ENCODE results near the gene CYP4B1. TPM values are rescaled to one million over a fixed set of nuclear protein-coding genes. Genes with fewer than 3 reads are reported as not detected.
"Not testable (repeated sequence)": the region's sequence is repeated elsewhere in the genome, so short reads cannot be mapped to it uniquely, and the experiment has no call there.

CYP4B1 gene
- total RNA-seq, 2 donors from 2014 or later: 3.2 TPM; not detected in 1

- H3K9me3 ChIP-seq (ENCODE audit: control insufficient read depth, low read length, poor library complexity, severe bottlenecking): no peaks in the 10 kb centered on the region
- no peak overlapping the region for H3K27ac Mint-ChIP-seq
- ATAC-seq (no peak), DNase-seq (no peak)
- peaks cover 17% of the 10 kb centered on the region for H3K27me3 Mint-ChIP-seq
- H3K4me1 Mint-ChIP-seq: peaks cover 7% of the 10 kb centered on the region
- no peaks in the 10 kb centered on the region for H3K36me3 Mint-ChIP-seq (ENCODE audit: low read depth)
- no peak overlapping the region for H3K4me3 Mint-ChIP-seq
Observed at GRCh38 chr1:46812996-46813857, 14.4 kb downstream of the CYP4B1 start.

GRCh38 chr1:46813858-46814396 lies 15.1 kb downstream of the CYP4B1 start:
- H3K36me3 Mint-ChIP-seq (ENCODE audit: low read depth): no peaks in the 10 kb centered on the region
- no peak overlapping the region for H3K27ac Mint-ChIP-seq
- DNase-seq (no peak), ATAC-seq (no peak)
- H3K4me1 Mint-ChIP-seq: peaks cover 7% of the 10 kb centered on the region
- no peak overlapping the region for H3K4me3 Mint-ChIP-seq
- no peaks in the 10 kb centered on the region for H3K9me3 ChIP-seq (ENCODE audit: control insufficient read depth, low read length, poor library complexity, severe bottlenecking)
- peaks cover 21% of the 10 kb centered on the region for H3K27me3 Mint-ChIP-seq

- no peak for ATAC-seq
Observed at GRCh38 chr1:46815133-46815532, 16.3 kb downstream of the CYP4B1 start.

GRCh38 chr1:46816930-46817329 lies 18.1 kb downstream of the CYP4B1 start:
- Mint-ChIP-seq H3K4me3 (no peak overlapping the region), H3K27me3 (peaks cover 25% of the 10 kb centered on the region), H3K4me1 (no peaks in the 10 kb centered on the region), H3K27ac (no peak overlapping the region), H3K36me3 (ENCODE audit: low read depth) (no peaks in the 10 kb centered on the region)
- no peaks in the 10 kb centered on the region for H3K9me3 ChIP-seq (ENCODE audit: control insufficient read depth, low read length, poor library complexity, severe bottlenecking)
- no peak for DNase-seq
- no peak for ATAC-seq

More at GRCh38 chr1:46815133-46815532, 16.3 kb downstream of the CYP4B1 start:
- no peaks in the 10 kb centered on the region for H3K9me3 ChIP-seq (ENCODE audit: control insufficient read depth, low read length, poor library complexity, severe bottlenecking)
- Mint-ChIP-seq H3K4me1 (peaks cover 7% of the 10 kb centered on the region), H3K27me3 (peaks cover 27% of the 10 kb centered on the region), H3K36me3 (ENCODE audit: low read depth) (no peaks in the 10 kb centered on the region), H3K4me3 (no peak overlapping the region), H3K27ac (no peak overlapping the region)
- no peak for DNase-seq

GRCh38 chr1:46817814-46818213 lies 19.0 kb downstream of the CYP4B1 start:
- no peak for ATAC-seq
- Mint-ChIP-seq H3K27ac (no peak overlapping the region), H3K4me1 (no peaks in the 10 kb centered on the region), H3K4me3 (no peak overlapping the region), H3K27me3 (peaks cover 25% of the 10 kb centered on the region), H3K36me3 (ENCODE audit: low read depth) (no peaks in the 10 kb centered on the region)
- DNase-seq: no peak
- H3K9me3 ChIP-seq (ENCODE audit: control insufficient read depth, low read length, poor library complexity, severe bottlenecking): no peaks in the 10 kb centered on the region

GRCh38 chr1:46818591-46818990 lies 19.7 kb downstream of the CYP4B1 start:
- Mint-ChIP-seq H3K4me1 (no peaks in the 10 kb centered on the region), H3K27me3 (peaks cover 25% of the 10 kb centered on the region), H3K4me3 (no peak overlapping the region), H3K27ac (no peak overlapping the region), H3K36me3 (ENCODE audit: low read depth) (no peaks in the 10 kb centered on the region)
- ATAC-seq (no peak), DNase-seq (no peak)
- H3K9me3 ChIP-seq (ENCODE audit: control insufficient read depth, low read length, poor library complexity, severe bottlenecking): no peaks in the 10 kb centered on the region

- DNase-seq (no peak), ATAC-seq (no peak)
- Mint-ChIP-seq H3K27ac (no peak overlapping the region), H3K4me1 (no peaks in the 10 kb centered on the region), H3K27me3 (peaks cover 19% of the 10 kb centered on the region), H3K36me3 (ENCODE audit: low read depth) (no peaks in the 10 kb centered on the region), H3K4me3 (no peak overlapping the region)
- no peaks in the 10 kb centered on the region for H3K9me3 ChIP-seq (ENCODE audit: control insufficient read depth, low read length, poor library complexity, severe bottlenecking)
Observed at GRCh38 chr1:46819335-46819734, 20.5 kb downstream of the CYP4B1 start.

GRCh38 chr1:46820076-46820475 lies 21.2 kb downstream of the CYP4B1 start:
- H3K4me1 Mint-ChIP-seq: no peaks in the 10 kb centered on the region
- H3K27me3 Mint-ChIP-seq: peaks cover 19% of the 10 kb centered on the region

GRCh38 chr1:46820560-46821060 lies 21.8 kb downstream of the CYP4B1 start:
- no peak for DNase-seq
- H3K9me3 ChIP-seq (ENCODE audit: control insufficient read depth, low read length, poor library complexity, severe bottlenecking): no peaks in the 10 kb centered on the region
- Mint-ChIP-seq H3K4me3 (no peak overlapping the region), H3K27ac (no peak overlapping the region), H3K36me3 (ENCODE audit: low read depth) (no peaks in the 10 kb centered on the region), H3K4me1 (no peaks in the 10 kb centered on the region), H3K27me3 (peaks cover 19% of the 10 kb centered on the region)
- ATAC-seq: no peak

More at GRCh38 chr1:46820076-46820475, 21.2 kb downstream of the CYP4B1 start:
- no peak overlapping the region for H3K27ac Mint-ChIP-seq
- ATAC-seq: no peak
- no peaks in the 10 kb centered on the region for H3K9me3 ChIP-seq (ENCODE audit: control insufficient read depth, low read length, poor library complexity, severe bottlenecking)
- no peaks in the 10 kb centered on the region for H3K36me3 Mint-ChIP-seq (ENCODE audit: low read depth)
- no peak for DNase-seq
- H3K4me3 Mint-ChIP-seq: no peak overlapping the region

GRCh38 chr1:46822248-46822826 lies 23.5 kb downstream of the CYP4B1 start:
- H3K4me1 Mint-ChIP-seq: no peaks in the 10 kb centered on the region
- ATAC-seq: no peak
- H3K27me3 Mint-ChIP-seq: peaks cover 14% of the 10 kb centered on the region
- DNase-seq: no peak
- no peaks in the 10 kb centered on the region for H3K9me3 ChIP-seq (ENCODE audit: control insufficient read depth, low read length, poor library complexity, severe bottlenecking)
- H3K36me3 Mint-ChIP-seq (ENCODE audit: low read depth): no peaks in the 10 kb centered on the region
- H3K4me3 Mint-ChIP-seq: no peak overlapping the region
- no peak overlapping the region for H3K27ac Mint-ChIP-seq

GRCh38 chr1:46823151-46823550 lies 24.3 kb downstream of the CYP4B1 start:
- no peak for DNase-seq
- no peaks in the 10 kb centered on the region for H3K9me3 ChIP-seq (ENCODE audit: control insufficient read depth, low read length, poor library complexity, severe bottlenecking)
- no peaks in the 10 kb centered on the region for H3K4me1 Mint-ChIP-seq
- no peak overlapping the region for H3K27ac Mint-ChIP-seq
- no peak for ATAC-seq
- no peaks in the 10 kb centered on the region for H3K36me3 Mint-ChIP-seq (ENCODE audit: low read depth)
- H3K27me3 Mint-ChIP-seq: peaks cover 13% of the 10 kb centered on the region
- H3K4me3 Mint-ChIP-seq: no peak overlapping the region

- not testable (repeated sequence) for H3K36me3 Mint-ChIP-seq (ENCODE audit: low read depth); H3K27me3 Mint-ChIP-seq; DNase-seq; H3K27ac Mint-ChIP-seq; H3K4me1 Mint-ChIP-seq; H3K9me3 ChIP-seq (ENCODE audit: control insufficient read depth, low read length, poor library complexity, severe bottlenecking); H3K4me3 Mint-ChIP-seq; ATAC-seq
Observed at GRCh38 chr1:46826892-46827291, 28.0 kb downstream of the CYP4B1 start.

GRCh38 chr1:46830665-46831322 lies 31.9 kb downstream of the CYP4B1 start:
- Mint-ChIP-seq H3K27me3 (peaks cover 18% of the 10 kb centered on the region), H3K4me1 (no peaks in the 10 kb centered on the region), H3K36me3 (ENCODE audit: low read depth) (no peaks in the 10 kb centered on the region), H3K27ac (no peak overlapping the region), H3K4me3 (no peak overlapping the region)
- no peak for DNase-seq
- no peaks in the 10 kb centered on the region for H3K9me3 ChIP-seq (ENCODE audit: control insufficient read depth, low read length, poor library complexity, severe bottlenecking)
- no peak for ATAC-seq
